Measurements from ENCODE around the gene PRRC2B. TPM values are rescaled to one million over a fixed set of nuclear protein-coding genes. Genes with fewer than 3 reads are reported as not detected.
A peak's percentile ranks its signal among the peaks of the same experiment; 100 is the strongest.

The PRRC2B gene
- total and polyA plus RNA-seq, 2 of the 13 experiments (the other 11 are each of a cell fraction or from before 2014, with no cell fraction given), result 20.8 to 37.4 TPM

GRCh38 chr9:131503626-131504465, 110.0 kb downstream of the PRRC2B start:
- Histone ChIP-seq H3K79me2 (ENCODE audit: insufficient read depth, low read length) (peaks cover 2% of the 10 kb centered on the region), H2AFZ (ENCODE audit: low read length) (no peak overlapping the region), H3K4me1 (ENCODE audit: insufficient read depth, low read length) (peaks cover 33% of the 10 kb centered on the region), H3K9ac (ENCODE audit: insufficient read depth, low read depth, low read length) (peak overlapping the region; percentile 71), H3K27ac (ENCODE audit: extremely low read length, insufficient read depth, low read length) (no peak overlapping the region), H3K4me3 (replicated peaks in 1 of 3; ENCODE audit: insufficient read depth in 1 of 3, low read depth in 2 of 3, low read length in 3 of 3) (peak overlapping the region; percentile 86 to 91 (median 88)), H4K20me1 (ENCODE audit: insufficient read depth, low read length) (no peaks in the 10 kb centered on the region), H3K36me3 (replicated peaks in 1 of 2; ENCODE audit: control insufficient read depth in 1 of 2, insufficient read depth in 2 of 2, low read length in 2 of 2) (no peaks in the 10 kb centered on the region; a peak in 4 of 5 replicates), H3K4me2 (ENCODE audit: low read depth, low read length) (peak overlapping the region; percentile 99), H3K9me3 (ENCODE audit: low read length) (no peaks in the 10 kb centered on the region), H3K27me3 (ENCODE audit: control insufficient read depth in 1 of 2, insufficient read depth in 2 of 2, low read length in 2 of 2) (no peaks in the 10 kb centered on the region; a peak in 1 of 5 replicates)
- intact Hi-C loops (cut with micrococcal nuclease; ENCODE audit: unreplicated experiment) (no loop called here), in situ Hi-C loops (cut with HindIII; ENCODE audit: extremely low pct_ligation_motif_present, low pct_unique_long_range_greater_than_20kb) (no loop called here)
- WGBS (ENCODE audit: low lambda C conversion rate), result 2% methylated on average over 22 of the region's 32 CpGs
- BruUV-seq (replicated peaks), result no TSS peak
- DNase-seq (ENCODE audit: low spot score) (peak; percentile 32), FAIRE-seq (no peak), ATAC-seq (peak; percentile 69)
- CTCF ChIA-PET (ENCODE audit: low intra/inter-chr PET ratio, low total read pairs), result no interaction called here
- POLR2A ChIA-PET, result interaction anchor here (1.1 kb wide), 1 partner anchor 131 kb away, joined by 4 read pairs; no protein-coding TSS in a partner anchor
- TF ChIP-seq BHLHE40 (IDR thresholded peaks at IDR 0.05; ENCODE audit: low read length), result no peak
- TF ChIP-seq GABPB1 (CRISPR knock-in tag; IDR thresholded peaks at IDR 0.05), result no peak
- TF ChIP-seq STAT6 (CRISPR knock-in tag; IDR thresholded peaks at IDR 0.05; ENCODE audit: borderline replicate concordance), result no peak
- no peak for TF ChIP-seq FOXM1 (CRISPR knock-in tag; IDR thresholded peaks at IDR 0.05)
- TF ChIP-seq POGK (CRISPR knock-in tag; conservative IDR thresholded peaks at IDR 0.05), result no peak
- no peak for TF ChIP-seq MIXL1 (CRISPR knock-in tag; IDR thresholded peaks at IDR 0.05)
- TF ChIP-seq ZNF407 (CRISPR knock-in tag; IDR thresholded peaks at IDR 0.05; ENCODE audit: not compliant biosample characterization), result no peak
- peak; percentile 10; the same call in 1 of the 2 replicates for TF ChIP-seq ZNF782 (CRISPR knock-in tag; IDR thresholded peaks at IDR 0.05; ENCODE audit: borderline replicate concordance)
- no peak for TF ChIP-seq KAT7 (CRISPR knock-in tag; IDR thresholded peaks at IDR 0.05; ENCODE audit: borderline replicate concordance)
- TF ChIP-seq STAG1 (CRISPR knock-in tag; IDR thresholded peaks at IDR 0.05), result peak; percentile 29
- no peak for TF ChIP-seq ZNF773 (CRISPR knock-in tag; IDR thresholded peaks at IDR 0.05; ENCODE audit: borderline replicate concordance)
